ES-I3 (cell line): ENCODE measurements around the gene CLCNKB.

Source experiments
- H3K36me3 ChIP-seq: 2 replicates; pipeline ENCODE4 v1.6.1; 2013; ENCODE audit warnings: mild to moderate bottlenecking, low read length, control low read depth, moderate library complexity; ENCODE audit not compliant: insufficient read depth
- H3K4me1 ChIP-seq: 2 replicates; pipeline ENCODE4 v1.6.1; 2013; ENCODE audit warnings: mild to moderate bottlenecking, control low read depth, low read length; ENCODE audit not compliant: insufficient read depth
- H3K9ac ChIP-seq: 2 replicates; pipeline ENCODE4 v1.6.1; 2013; ENCODE audit warnings: low read depth, mild to moderate bottlenecking, low read length, moderate library complexity
- H3K9me3 ChIP-seq: 2 replicates; pipeline ENCODE4 v1.6.1; 2013; ENCODE audit warnings: mild to moderate bottlenecking, low read length, moderate library complexity; ENCODE audit not compliant: control insufficient read depth, insufficient read depth

Gene CLCNKB

GRCh38 chr1:16092097-16092922, 48.7 kb downstream of the CLCNKB start:
- Histone ChIP-seq H3K9me3 (no peaks in the 10 kb centered on the region), H3K4me1 (peaks cover 16% of the 10 kb centered on the region; the same call in 1 of the 2 replicates), H3K36me3 (no peaks in the 10 kb centered on the region), H3K9ac (no peak overlapping the region)

GRCh38 chr1:16092923-16093511, 49.4 kb downstream of the CLCNKB start:
- Histone ChIP-seq H3K36me3 (no peaks in the 10 kb centered on the region), H3K9ac (no peak overlapping the region), H3K4me1 (peaks cover 13% of the 10 kb centered on the region; the same call in 1 of the 2 replicates), H3K9me3 (no peaks in the 10 kb centered on the region)

- H3K36me3 ChIP-seq = no peaks in the 10 kb centered on the region
- H3K9ac ChIP-seq = no peak overlapping the region
- peaks cover 9% of the 10 kb centered on the region; the same call in 1 of the 2 replicates for H3K4me1 ChIP-seq
- H3K9me3 ChIP-seq = no peaks in the 10 kb centered on the region
Measured at GRCh38 chr1:16093611-16094010, 50.0 kb downstream of the CLCNKB start.

GRCh38 chr1:16094453-16095158, 51.0 kb downstream of the CLCNKB start:
- Histone ChIP-seq H3K9ac (no peak overlapping the region), H3K4me1 (peaks cover 5% of the 10 kb centered on the region; the same call in 1 of the 2 replicates), H3K36me3 (no peaks in the 10 kb centered on the region), H3K9me3 (no peaks in the 10 kb centered on the region)

GRCh38 chr1:16095447-16095846, 51.9 kb downstream of the CLCNKB start:
- H3K36me3 ChIP-seq = no peaks in the 10 kb centered on the region

GRCh38 chr1:16099412-16099811, 55.8 kb downstream of the CLCNKB start:
- Histone ChIP-seq H3K36me3 (no peaks in the 10 kb centered on the region), H3K9me3 (peaks cover 4% of the 10 kb centered on the region; the same call in 1 of the 2 replicates), H3K4me1 (no peaks in the 10 kb centered on the region), H3K9ac (no peak overlapping the region)

More at GRCh38 chr1:16095447-16095846, 51.9 kb downstream of the CLCNKB start:
- Histone ChIP-seq H3K4me1 (peaks cover 5% of the 10 kb centered on the region; the same call in 1 of the 2 replicates), H3K9me3 (no peaks in the 10 kb centered on the region), H3K9ac (no peak overlapping the region)

GRCh38 chr1:16101623-16102022, 58.0 kb downstream of the CLCNKB start:
- Histone ChIP-seq H3K36me3 (no peaks in the 10 kb centered on the region), H3K4me1 (no peaks in the 10 kb centered on the region), H3K9ac (no peak overlapping the region), H3K9me3 (peaks cover 4% of the 10 kb centered on the region; the same call in 1 of the 2 replicates)
